DND-41 (cell line): ENCODE results near the gene IL21R.

Experiments
- CTCF ChIP-seq: IDR thresholded peaks from 2 replicates; pipeline ENCODE4 v1.5.1; 2012; ENCODE audit warnings: borderline replicate concordance, low read length, moderate library complexity, mild to moderate bottlenecking; ENCODE audit not compliant: poor library complexity, severe bottlenecking; ENCODE audit errors: extremely low read depth
- EZH2 ChIP-seq: IDR thresholded peaks from 3 replicates; pipeline ENCODE4 v1.6.1; 2012; ENCODE audit warnings: borderline replicate concordance, low read depth, mild to moderate bottlenecking, moderate library complexity, low read length, inconsistent platforms; ENCODE audit not compliant: severe bottlenecking

- TF ChIP-seq CTCF (no peak), EZH2 (no peak)
Measured at GRCh38 chr16:27441276-27441675, 39.3 kb downstream of the IL21R start.
